COLO668 (cell line): ENCODE data around the gene ARSD.
"Not testable (repeated sequence)": the region's sequence is repeated elsewhere in the genome, so short reads cannot be mapped to it uniquely, and the experiment has no call there.

Source experiments
- DNase-seq: peaks from one replicate; lab custom pipeline; 2025; ENCODE audit not compliant: unreplicated experiment; lab: John Stamatoyannopoulos, UW

Gene ARSD

GRCh38 chrX:2928583-2929434 is at the start of gene ARSD:
TSS of gene ARSD (minus strand) at chrX:2929339. CDS start at chrX:2929275, 64 bp downstream.
- DNase-seq, result peak; percentile 80

- DNase-seq, result not testable (repeated sequence)
Measured at GRCh38 chrX:2978639-2979038, 49.5 kb upstream of the ARSD start.

GRCh38 chrX:2974961-2975360 is 45.8 kb upstream of the ARSD start:
- DNase-seq, result no peak

GRCh38 chrX:2972391-2972790 is 43.3 kb upstream of the ARSD start:
- DNase-seq, result no peak

GRCh38 chrX:2969021-2969420 is 39.9 kb upstream of the ARSD start:
- DNase-seq, result no peak

GRCh38 chrX:2967998-2968909 is 39.1 kb upstream of the ARSD start:
- DNase-seq, result no peak

- no peak for DNase-seq
Measured at GRCh38 chrX:2967584-2967983, 38.4 kb upstream of the ARSD start.

- DNase-seq, result no peak
Measured at GRCh38 chrX:2967012-2967411, 37.9 kb upstream of the ARSD start.

GRCh38 chrX:2965965-2966364 is 36.8 kb upstream of the ARSD start:
- no peak for DNase-seq

- DNase-seq, result not testable (repeated sequence)
Measured at GRCh38 chrX:2963992-2964794, 35.1 kb upstream of the ARSD start.

GRCh38 chrX:2963449-2963848 is 34.3 kb upstream of the ARSD start:
- DNase-seq, result not testable (repeated sequence)

- no peak for DNase-seq
Measured at GRCh38 chrX:2962381-2962780, 33.2 kb upstream of the ARSD start.

- DNase-seq, result no peak
Measured at GRCh38 chrX:2960861-2961515, 31.8 kb upstream of the ARSD start.

GRCh38 chrX:2958199-2958598 is 29.1 kb upstream of the ARSD start:
- no peak for DNase-seq

- no peak for DNase-seq
Measured at GRCh38 chrX:2955838-2956237, 26.7 kb upstream of the ARSD start.

GRCh38 chrX:2955281-2955680 is 26.1 kb upstream of the ARSD start:
- DNase-seq, result no peak

- no peak for DNase-seq
Measured at GRCh38 chrX:2954541-2954940, 25.4 kb upstream of the ARSD start.

GRCh38 chrX:2937942-2938341 is 8.8 kb upstream of the ARSD start:
- not testable (repeated sequence) for DNase-seq

- no peak for DNase-seq
Measured at GRCh38 chrX:2934715-2935710, 5.9 kb upstream of the ARSD start.
